AG09309 (cell line): ENCODE measurements around the gene TTLL5.

ENCODE experiments used
- DNase-seq: peaks from one replicate; pipeline ENCODE4 v3.0.0-alpha.2; 2010; ENCODE audit warnings: low read depth
- H3K4me3 ChIP-seq: 2 replicates; pipeline ENCODE4 v1.5.1; 2011; ENCODE audit warnings: mild to moderate bottlenecking, low read depth, low read length, moderate library complexity; ENCODE audit not compliant: control insufficient read depth
- TF ChIP-seq, protein P1 (sequence below): IDR thresholded peaks from 2 replicates; pipeline ENCODE4 v1.5.1; 2011; ENCODE audit warnings: mild to moderate bottlenecking, low read depth, low read length, inconsistent platforms; ENCODE audit not compliant: insufficient read depth, control insufficient read depth; ENCODE audit errors: missing control alignments

The TTLL5 gene, protein sequence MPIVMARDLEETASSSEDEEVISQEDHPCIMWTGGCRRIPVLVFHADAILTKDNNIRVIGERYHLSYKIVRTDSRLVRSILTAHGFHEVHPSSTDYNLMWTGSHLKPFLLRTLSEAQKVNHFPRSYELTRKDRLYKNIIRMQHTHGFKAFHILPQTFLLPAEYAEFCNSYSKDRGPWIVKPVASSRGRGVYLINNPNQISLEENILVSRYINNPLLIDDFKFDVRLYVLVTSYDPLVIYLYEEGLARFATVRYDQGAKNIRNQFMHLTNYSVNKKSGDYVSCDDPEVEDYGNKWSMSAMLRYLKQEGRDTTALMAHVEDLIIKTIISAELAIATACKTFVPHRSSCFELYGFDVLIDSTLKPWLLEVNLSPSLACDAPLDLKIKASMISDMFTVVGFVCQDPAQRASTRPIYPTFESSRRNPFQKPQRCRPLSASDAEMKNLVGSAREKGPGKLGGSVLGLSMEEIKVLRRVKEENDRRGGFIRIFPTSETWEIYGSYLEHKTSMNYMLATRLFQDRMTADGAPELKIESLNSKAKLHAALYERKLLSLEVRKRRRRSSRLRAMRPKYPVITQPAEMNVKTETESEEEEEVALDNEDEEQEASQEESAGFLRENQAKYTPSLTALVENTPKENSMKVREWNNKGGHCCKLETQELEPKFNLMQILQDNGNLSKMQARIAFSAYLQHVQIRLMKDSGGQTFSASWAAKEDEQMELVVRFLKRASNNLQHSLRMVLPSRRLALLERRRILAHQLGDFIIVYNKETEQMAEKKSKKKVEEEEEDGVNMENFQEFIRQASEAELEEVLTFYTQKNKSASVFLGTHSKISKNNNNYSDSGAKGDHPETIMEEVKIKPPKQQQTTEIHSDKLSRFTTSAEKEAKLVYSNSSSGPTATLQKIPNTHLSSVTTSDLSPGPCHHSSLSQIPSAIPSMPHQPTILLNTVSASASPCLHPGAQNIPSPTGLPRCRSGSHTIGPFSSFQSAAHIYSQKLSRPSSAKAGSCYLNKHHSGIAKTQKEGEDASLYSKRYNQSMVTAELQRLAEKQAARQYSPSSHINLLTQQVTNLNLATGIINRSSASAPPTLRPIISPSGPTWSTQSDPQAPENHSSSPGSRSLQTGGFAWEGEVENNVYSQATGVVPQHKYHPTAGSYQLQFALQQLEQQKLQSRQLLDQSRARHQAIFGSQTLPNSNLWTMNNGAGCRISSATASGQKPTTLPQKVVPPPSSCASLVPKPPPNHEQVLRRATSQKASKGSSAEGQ (N-terminal part only)

DNA sequence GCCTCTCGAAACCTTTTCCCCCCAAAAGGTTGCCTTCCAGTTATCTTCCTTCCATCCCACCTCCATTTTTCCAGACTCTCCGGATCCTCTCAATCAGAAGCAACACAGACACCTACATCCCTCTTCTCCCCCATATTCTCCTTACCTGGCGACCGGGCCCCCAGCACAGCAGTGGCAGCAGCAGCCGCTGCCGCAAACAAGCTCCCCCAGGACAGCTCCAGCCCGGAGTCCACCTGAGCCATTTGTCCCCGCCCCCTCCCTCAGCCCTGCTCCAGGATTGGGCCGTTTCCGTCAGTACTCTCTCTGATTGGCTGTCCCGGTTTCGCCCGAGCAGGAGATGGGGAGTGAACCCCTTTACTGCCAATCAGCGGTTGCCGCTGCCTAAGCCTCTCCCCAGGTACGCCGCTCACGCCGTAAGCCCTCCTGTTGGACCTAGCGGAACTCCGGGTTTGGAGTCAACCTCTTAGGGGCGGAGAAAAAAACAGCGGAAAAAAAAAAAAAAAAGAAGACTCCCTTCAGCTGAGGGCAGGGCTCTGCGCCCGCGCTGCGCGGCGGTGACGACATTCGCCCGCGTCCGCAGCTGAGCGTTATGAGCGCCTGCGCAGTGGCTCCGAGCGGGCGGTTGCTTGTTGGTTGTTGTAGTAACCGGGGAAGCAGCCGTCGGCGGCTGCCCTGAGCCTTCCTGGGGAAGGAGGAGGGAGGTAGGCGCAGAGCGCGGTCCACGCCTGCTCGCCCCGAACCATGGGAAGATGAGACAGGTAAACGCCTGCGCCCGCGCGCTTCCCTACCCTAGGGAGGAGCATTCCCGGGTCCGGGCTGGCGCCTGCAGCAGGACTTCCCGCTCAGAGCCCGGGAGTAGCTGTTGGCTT lies at the start of gene TTLL5, which contains the start of gene ERG28:
Gene TTLL5, plus strand, starts transcription at position 617 of the 869 bp plus-strand sequence. CDS start 1,904 bp downstream, outside the sequence.
Gene ERG28, minus strand, starts transcription at position 247 of the 869 bp plus-strand sequence. CDS start 3,374 bp downstream, outside the sequence.
- TF ChIP-seq, protein P1, sequence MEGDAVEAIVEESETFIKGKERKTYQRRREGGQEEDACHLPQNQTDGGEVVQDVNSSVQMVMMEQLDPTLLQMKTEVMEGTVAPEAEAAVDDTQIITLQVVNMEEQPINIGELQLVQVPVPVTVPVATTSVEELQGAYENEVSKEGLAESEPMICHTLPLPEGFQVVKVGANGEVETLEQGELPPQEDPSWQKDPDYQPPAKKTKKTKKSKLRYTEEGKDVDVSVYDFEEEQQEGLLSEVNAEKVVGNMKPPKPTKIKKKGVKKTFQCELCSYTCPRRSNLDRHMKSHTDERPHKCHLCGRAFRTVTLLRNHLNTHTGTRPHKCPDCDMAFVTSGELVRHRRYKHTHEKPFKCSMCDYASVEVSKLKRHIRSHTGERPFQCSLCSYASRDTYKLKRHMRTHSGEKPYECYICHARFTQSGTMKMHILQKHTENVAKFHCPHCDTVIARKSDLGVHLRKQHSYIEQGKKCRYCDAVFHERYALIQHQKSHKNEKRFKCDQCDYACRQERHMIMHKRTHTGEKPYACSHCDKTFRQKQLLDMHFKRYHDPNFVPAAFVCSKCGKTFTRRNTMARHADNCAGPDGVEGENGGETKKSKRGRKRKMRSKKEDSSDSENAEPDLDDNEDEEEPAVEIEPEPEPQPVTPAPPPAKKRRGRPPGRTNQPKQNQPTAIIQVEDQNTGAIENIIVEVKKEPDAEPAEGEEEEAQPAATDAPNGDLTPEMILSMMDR: no peak
- DNase-seq: peak; percentile 95

DNA sequence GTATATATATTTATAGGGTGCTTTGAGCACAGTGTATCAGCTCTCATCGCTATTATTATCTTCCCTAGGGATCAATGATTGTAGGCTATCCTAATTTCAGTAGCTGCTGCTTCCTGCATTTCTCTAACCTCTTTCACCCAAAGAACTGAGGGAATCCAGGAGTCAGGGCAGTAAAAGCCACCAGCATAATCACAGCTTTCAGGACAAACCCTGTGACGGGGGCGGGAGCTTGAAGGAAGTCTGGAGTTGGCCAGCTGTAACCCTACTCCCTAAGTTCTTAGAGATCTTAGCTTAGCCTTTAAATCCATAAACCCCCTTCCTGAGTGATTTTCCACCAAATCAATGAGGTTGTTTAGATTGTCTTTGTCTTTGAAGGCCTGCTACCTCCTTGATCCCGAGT lies 48.9 kb upstream of the TTLL5 start:
- DNase-seq: no peak
- no peak overlapping the region for H3K4me3 ChIP-seq
- TF ChIP-seq, protein P1: no peak

More for the DNA sequence above, at the start of gene TTLL5, which contains the start of gene ERG28:
- peak within 1 kb of the TSS; percentile 96 for H3K4me3 ChIP-seq

DNA sequence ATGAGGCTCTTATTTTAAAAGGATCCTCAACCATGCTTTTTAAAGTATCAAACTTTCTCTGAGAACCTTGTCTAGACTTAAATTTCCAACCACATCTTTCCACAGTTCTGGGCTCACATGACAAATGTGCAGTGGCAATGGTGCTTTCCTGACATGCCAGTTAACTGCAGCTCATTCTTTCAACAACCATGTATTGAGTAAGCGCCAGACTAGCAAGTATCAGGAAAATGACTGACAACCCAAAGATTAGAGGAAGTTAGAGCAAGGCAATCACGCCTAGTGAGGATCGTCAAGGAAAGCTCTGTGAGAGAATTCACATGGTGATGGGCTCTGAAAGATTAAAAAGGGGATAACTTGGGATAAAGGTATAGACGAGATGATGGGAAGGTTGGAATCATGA lies 46.9 kb upstream of the TTLL5 start:
- DNase-seq: no peak
- TF ChIP-seq, protein P1: no peak
- no peak overlapping the region for H3K4me3 ChIP-seq

DNA sequence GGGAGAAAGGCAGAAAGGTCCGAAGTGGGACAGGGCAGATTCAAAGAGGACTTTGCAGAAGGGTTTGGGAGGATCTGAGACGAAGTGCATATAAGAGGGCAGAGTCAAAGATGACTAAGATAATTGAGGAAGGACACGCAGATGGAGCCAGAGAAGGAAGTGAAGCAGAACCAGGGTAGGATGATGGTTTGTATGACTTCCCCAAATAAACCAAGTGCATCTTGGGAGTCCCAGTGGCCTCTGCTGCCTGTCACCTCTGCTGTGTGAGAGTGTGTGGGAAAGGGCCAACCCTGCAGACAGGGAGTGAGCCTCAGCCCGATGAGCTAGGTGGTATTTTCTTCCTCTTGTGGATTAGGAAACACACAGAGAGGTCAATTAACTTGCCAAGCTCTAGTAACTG lies 45.8 kb upstream of the TTLL5 start:
- DNase-seq: no peak
- H3K4me3 ChIP-seq: no peak overlapping the region
- TF ChIP-seq, protein P1: no peak

DNA sequence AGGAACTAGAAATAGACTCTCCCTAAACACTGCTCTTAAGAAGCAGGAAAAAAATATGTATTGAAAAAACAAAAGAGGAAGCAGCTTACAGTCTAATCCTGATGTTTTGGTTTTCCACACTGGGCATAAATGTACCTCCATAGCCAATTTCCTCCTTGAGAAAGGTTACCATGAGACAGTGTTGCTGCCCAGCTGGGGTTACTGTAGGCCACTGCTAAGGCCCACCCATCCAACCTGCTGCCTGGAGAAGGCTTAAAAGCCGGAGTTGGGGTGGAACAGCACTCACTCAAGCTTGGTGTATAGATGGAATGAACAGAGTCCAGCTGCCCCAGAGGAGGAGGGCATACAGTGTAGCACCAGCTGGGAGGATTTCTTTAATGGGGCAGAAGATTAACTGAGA lies 41.5 kb upstream of the TTLL5 start:
- TF ChIP-seq, protein P1: no peak
- no peak overlapping the region for H3K4me3 ChIP-seq
- DNase-seq: no peak
